ENCODE results near the gene TUBA1B.

Gene TUBA1B

GRCh38 chr12:49110464-49111155 is 20.6 kb downstream of the TUBA1B start, which contains the start of gene LMBR1L:
Gene LMBR1L (minus strand): TSS chr12:49110847. CDS start chr12:49110555, 292 bp downstream.
- H3K4me1 ChIP-seq (ENCODE audit: control insufficient read depth, insufficient read depth, low read length) = peaks cover 10% of the 10 kb centered on the region
- H3K27ac ChIP-seq (ENCODE audit: extremely low read depth, low read depth, low read length) = peak within 1 kb of the TSS; percentile 84
- H3K4me3 ChIP-seq (ENCODE audit: low read depth, low read length) = peak within 1 kb of the TSS; percentile 98
- H3K9me3 ChIP-seq (ENCODE audit: control insufficient read depth, insufficient read depth, low read depth, low read length) = no peaks in the 10 kb centered on the region
- peaks cover 0 to 18% of the 10 kb centered on the region in 2 experiments; a peak in 1 of 3 replicates for H3K36me3 ChIP-seq (ENCODE audit: control insufficient read depth in 2 of 2, insufficient read depth in 1 of 2, low read length in 2 of 2)
- ChIA-PET POLR2A (interaction anchor here (0.5 to 4.3 kb wide), 15 partner anchors 9 to 142 kb away, joined by 3 to 75 read pairs (median 5); partner anchors contain the start of genes DHH, RHEBL1, TUBA1A and TUBA1B), CTCF (interaction anchor here (0.6 to 7.5 kb wide), 12 partner anchors 10 to 129 kb away, joined by 3 to 53 read pairs (median 5); partner anchors contain the start of genes RHEBL1 and TUBA1B)
- TF ChIP-seq ZBTB8A (tag by site-specific recombination; IDR thresholded peaks at IDR 0.05) = peak; percentile 96
- peak; percentile 49; the same call in 1 of the 2 replicates for TF ChIP-seq YY2 (tag by site-specific recombination; IDR thresholded peaks at IDR 0.05)
- TF ChIP-seq ZNF473 (tag by site-specific recombination; IDR thresholded peaks at IDR 0.05) = no peak
- TF ChIP-seq ZBTB48 (tag by site-specific recombination; IDR thresholded peaks at IDR 0.05) = peak; percentile 94
- peak; percentile 48; the same call in 1 of the 2 replicates for TF ChIP-seq PRDM1 (tag by site-specific recombination; IDR thresholded peaks at IDR 0.05)
- TF ChIP-seq KLF10 (tag by site-specific recombination; IDR thresholded peaks at IDR 0.05) = 0 out of 2 replicates have a peak, but pooled peaks have one; percentile 9
- TF ChIP-seq ZNF280C (tag by site-specific recombination; IDR thresholded peaks at IDR 0.05) = no peak
- no peak for TF ChIP-seq ZNF239 (tag by site-specific recombination; IDR thresholded peaks at IDR 0.05)
- TF ChIP-seq KLF8 (tag by site-specific recombination; IDR thresholded peaks at IDR 0.05) = peak; percentile 8; the same call in 1 of the 2 replicates
- TF ChIP-seq ZNF394 (tag by site-specific recombination; IDR thresholded peaks at IDR 0.05; ENCODE audit: borderline replicate concordance) = peak; percentile 75; the same call in 1 of the 2 replicates
- TF ChIP-seq ZNF76 (tag by site-specific recombination; IDR thresholded peaks at IDR 0.05; ENCODE audit: borderline replicate concordance, low read depth) = 0 out of 2 replicates have a peak, but pooled peaks have one; percentile 21
- TF ChIP-seq PATZ1 (tag by site-specific recombination; IDR thresholded peaks at IDR 0.05) = peak; percentile 47
- TF ChIP-seq ZNF335 (tag by site-specific recombination; conservative IDR thresholded peaks at IDR 0.05) = peak; percentile 86
- TF ChIP-seq SP2 (tag by site-specific recombination; IDR thresholded peaks at IDR 0.05) = peak; percentile 95
- no peak for TF ChIP-seq ZNF266 (tag by site-specific recombination; IDR thresholded peaks at IDR 0.05; ENCODE audit: low read depth)
- TF ChIP-seq ZBTB11 (tag by site-specific recombination; conservative IDR thresholded peaks at IDR 0.05; ENCODE audit: low read depth) = 0 out of 2 replicates have a peak, but pooled peaks have one; percentile 17
- peak; percentile 14; the same call in 1 of the 2 replicates for TF ChIP-seq WT1 (tag by site-specific recombination; IDR thresholded peaks at IDR 0.05)
- TF ChIP-seq ZSCAN30 (tag by site-specific recombination; IDR thresholded peaks at IDR 0.05) = 0 out of 2 replicates have a peak, but pooled peaks have one; percentile 27
- TF ChIP-seq RBAK (tag by site-specific recombination; IDR thresholded peaks at IDR 0.05) = no peak
- TF ChIP-seq ZNF692 (tag by site-specific recombination; IDR thresholded peaks at IDR 0.05) = peak; percentile 99
- TF ChIP-seq GLIS1 (tag by site-specific recombination; IDR thresholded peaks at IDR 0.05) = peak; percentile 32; the same call in 1 of the 2 replicates
- no peak for TF ChIP-seq ZFP3 (tag by site-specific recombination; IDR thresholded peaks at IDR 0.05; ENCODE audit: low read depth)
- peak; percentile 71; the same call in 1 of the 2 replicates for TF ChIP-seq KLF16 (tag by site-specific recombination; IDR thresholded peaks at IDR 0.05)
- TF ChIP-seq ATF2 (tag by site-specific recombination; IDR thresholded peaks at IDR 0.05; ENCODE audit: low read depth) = 0 out of 2 replicates have a peak, but pooled peaks have one; percentile 3
- TF ChIP-seq ZFP69B (tag by site-specific recombination; IDR thresholded peaks at IDR 0.05) = peak; percentile 99
- TF ChIP-seq KLF7 (tag by site-specific recombination; IDR thresholded peaks at IDR 0.05; ENCODE audit: borderline replicate concordance) = peak; percentile 70; the same call in 1 of the 2 replicates
